Mesenchymal stem cell (in vitro differentiated cells and primary cell): ENCODE data around the gene C2orf42.

Experiments used
- DNase-seq: peaks from one replicate; pipeline ENCODE4 v3.0.0-alpha.2; 2013
- H2AFZ ChIP-seq: one replicate; pipeline ENCODE4 v1.6.1; 2013; ENCODE audit warnings: low read depth, mild to moderate bottlenecking, control low read depth, inconsistent platforms, low read length, moderate library complexity
- H2AK5ac ChIP-seq: 2 replicates; pipeline ENCODE4 v1.6.1; 2013; ENCODE audit warnings: low read length, moderate library complexity, mild to moderate bottlenecking, inconsistent platforms; ENCODE audit not compliant: severe bottlenecking
- H2BK120ac ChIP-seq: one replicate; pipeline ENCODE4 v1.6.1; 2013; ENCODE audit warnings: low read depth, mild to moderate bottlenecking, inconsistent platforms, low read length, moderate library complexity
- H2BK12ac ChIP-seq, 2 experiments: one replicate each; pipeline ENCODE4 v1.6.1; 2013; ENCODE audit warnings: inconsistent platforms in 2 of 2, low read length in 2 of 2, mild to moderate bottlenecking in 2 of 2, moderate library complexity in 2 of 2, control low read depth in 1 of 2
- H2BK15ac ChIP-seq: one replicate; pipeline ENCODE4 v1.6.1; 2013; ENCODE audit warnings: mild to moderate bottlenecking, low read depth, inconsistent platforms; ENCODE audit not compliant: poor library complexity, severe bottlenecking
- H2BK5ac ChIP-seq: 2 replicates; pipeline ENCODE4 v1.6.1; 2013; ENCODE audit warnings: low read depth, mild to moderate bottlenecking, low read length, control low read depth, inconsistent platforms; ENCODE audit not compliant: poor library complexity, severe bottlenecking
- H3K14ac ChIP-seq, 2 experiments: one replicate each; pipeline ENCODE4 v1.6.1; 2013; ENCODE audit warnings: inconsistent platforms in 2 of 2, low read length in 2 of 2, control low read depth in 1 of 2, mild to moderate bottlenecking in 1 of 2, moderate library complexity in 1 of 2
- H3K18ac ChIP-seq, 2 experiments: one replicate each; pipeline ENCODE4 v1.6.1; 2013; ENCODE audit warnings: inconsistent platforms in 2 of 2, low read length in 2 of 2, control low read depth in 1 of 2, low read depth in 1 of 2, mild to moderate bottlenecking in 1 of 2
- H3K23ac ChIP-seq, 2 experiments: one replicate each; pipeline ENCODE4 v1.6.1; 2013; ENCODE audit warnings: inconsistent platforms in 2 of 2, low read length in 2 of 2, mild to moderate bottlenecking in 2 of 2, moderate library complexity in 2 of 2, control low read depth in 1 of 2
- H3K27ac ChIP-seq: 2 replicates; pipeline ENCODE4 v1.5.1; 2013; ENCODE audit warnings: mild to moderate bottlenecking, moderate library complexity, low read length, control low read depth, inconsistent platforms; ENCODE audit not compliant: poor library complexity, severe bottlenecking
- H3K27me3 ChIP-seq, 2 experiments: 2 replicates each; pipeline versions ENCODE4 v1.6.1 to v1.7.0; 2013; ENCODE audit warnings: low read length in 2 of 2, mild to moderate bottlenecking in 2 of 2, moderate library complexity in 2 of 2, control low read depth in 1 of 2, inconsistent platforms in 1 of 2; ENCODE audit not compliant: control insufficient read depth in 1 of 2, insufficient read depth in 1 of 2
- H3K36me3 ChIP-seq, 2 experiments: 2 replicates each; pipeline versions ENCODE4 v1.6.1 to v1.7.0; 2013; ENCODE audit warnings: low read length in 2 of 2, control low read depth in 1 of 2, inconsistent platforms in 1 of 2, low read depth in 1 of 2, mild to moderate bottlenecking in 1 of 2; ENCODE audit not compliant: insufficient read depth in 2 of 2, control insufficient read depth in 1 of 2
- H3K4ac ChIP-seq, 2 experiments: one replicate each; pipeline ENCODE4 v1.6.1; 2013; ENCODE audit warnings: inconsistent platforms in 2 of 2, low read length in 2 of 2, mild to moderate bottlenecking in 2 of 2, moderate library complexity in 2 of 2, control low read depth in 1 of 2, low read depth in 1 of 2
- H3K4me1 ChIP-seq: 2 replicates; pipeline ENCODE4 v1.6.1; 2013; ENCODE audit warnings: low read depth, low read length, control low read depth; ENCODE audit not compliant: control insufficient read depth, insufficient read depth
- H3K4me2 ChIP-seq: 2 replicates; pipeline ENCODE4 v1.6.1; 2013; ENCODE audit warnings: low read length, mild to moderate bottlenecking, inconsistent platforms; ENCODE audit not compliant: poor library complexity, severe bottlenecking
- H3K4me3 ChIP-seq, 2 experiments: 2 replicates each; pipeline versions ENCODE4 v1.5.1 to v1.7.0; 2013; ENCODE audit warnings: low read length in 2 of 2, mild to moderate bottlenecking in 2 of 2, control low read depth in 1 of 2, low read depth in 1 of 2; ENCODE audit not compliant: insufficient read depth in 1 of 2
- H3K79me1 ChIP-seq: replicated peaks from 2 replicates; pipeline ENCODE4 v1.6.1; 2013; ENCODE audit warnings: mild to moderate bottlenecking, control low read depth, low read length, inconsistent platforms; ENCODE audit not compliant: poor library complexity, severe bottlenecking
- H3K9ac ChIP-seq: 2 replicates; pipeline ENCODE4 v1.7.0; 2013; ENCODE audit warnings: mild to moderate bottlenecking, low read length, moderate library complexity
- H3K9me3 ChIP-seq: 2 replicates; pipeline ENCODE4 v1.7.0; 2013; ENCODE audit warnings: mild to moderate bottlenecking, low read length; ENCODE audit not compliant: control insufficient read depth
- H4K8ac ChIP-seq: one replicate; pipeline ENCODE4 v1.6.1; 2013; ENCODE audit warnings: inconsistent platforms, mild to moderate bottlenecking, low read length, moderate library complexity
- H4K91ac ChIP-seq: one replicate; pipeline ENCODE4 v1.6.1; 2013; ENCODE audit warnings: mild to moderate bottlenecking, low read length, inconsistent platforms
- WGBS: methylation state at CpG from one replicate; pipeline ENCODE4 v1.1.7; 2013; ENCODE audit warnings: mixed read lengths; 5-methylcytosine and 5-hydroxymethylcytosine counted together

C2orf42 gene

GRCh38 chr2:70142590-70143313, 48.1 kb downstream of the C2orf42 start:
- no peaks in the 10 kb centered on the region for H3K9me3 ChIP-seq
- H2BK120ac ChIP-seq: peak overlapping the region; percentile 98
- under 1% methylated on average over 40 of the region's 50 CpGs for WGBS

GRCh38 chr2:70141902-70142589, 48.8 kb downstream of the C2orf42 start:
- H2BK15ac ChIP-seq: peak overlapping the region; percentile 87
- H3K36me3 ChIP-seq: no peaks in the 10 kb centered on the region
- peak overlapping the region in 1 of 2 experiments; percentile 77 for H3K23ac ChIP-seq
- H3K9ac ChIP-seq: peak overlapping the region; percentile 95
- H3K18ac ChIP-seq: peak overlapping the region; percentile 95
- H3K4me2 ChIP-seq: peak overlapping the region; percentile 72
- peak overlapping the region; percentile 91 for H2BK5ac ChIP-seq
- H4K8ac ChIP-seq: peak overlapping the region; percentile 92
- peak overlapping the region; percentile 98 for H2BK120ac ChIP-seq
- H3K27me3 ChIP-seq: no peaks in the 10 kb centered on the region
- peak overlapping the region; percentile 70 to 73 for H2BK12ac ChIP-seq
- H3K14ac ChIP-seq: peak overlapping the region; percentile 60 to 94
- H3K27ac ChIP-seq: peak overlapping the region; percentile 79
- WGBS: 3% methylated on average over 42 of the region's 73 CpGs
- H4K91ac ChIP-seq: peak overlapping the region; percentile 96
- no peaks in the 10 kb centered on the region for H3K9me3 ChIP-seq
- DNase-seq: peak; percentile 70
- no peaks in the 10 kb centered on the region for H3K79me1 ChIP-seq
- peak overlapping the region; percentile 85 to 98 for H3K4ac ChIP-seq
- H2AK5ac ChIP-seq: peak overlapping the region; percentile 42
- H3K4me3 ChIP-seq: peak overlapping the region; percentile 67 to 76
- H3K4me1 ChIP-seq: peaks cover 18% of the 10 kb centered on the region
- no peak overlapping the region for H2AFZ ChIP-seq

More at GRCh38 chr2:70142590-70143313, 48.1 kb downstream of the C2orf42 start:
- peak; percentile 98 for DNase-seq
- Histone ChIP-seq H2BK12ac (peak overlapping the region in 1 of 2 experiments; percentile 30), H4K8ac (peak overlapping the region; percentile 97), H2AK5ac (peak overlapping the region; percentile 81), H3K27ac (peak overlapping the region; percentile 42), H3K4me3 (peak overlapping the region; percentile 67 to 68), H2BK5ac (no peak overlapping the region), H3K14ac (no peak overlapping the region), H3K4me2 (peak overlapping the region; percentile 36), H4K91ac (no peak overlapping the region), H3K4ac (peak overlapping the region; percentile 69 to 96), H3K79me1 (no peaks in the 10 kb centered on the region), H3K18ac (peak overlapping the region; percentile 46 to 95), H3K4me1 (peaks cover 18% of the 10 kb centered on the region), H2BK15ac (no peak overlapping the region), H3K9ac (peak overlapping the region; percentile 94), H3K27me3 (no peaks in the 10 kb centered on the region), H3K36me3 (no peaks in the 10 kb centered on the region), H2AFZ (no peak overlapping the region), H3K23ac (no peak overlapping the region)

- Histone ChIP-seq H2BK12ac (peak overlapping the region; percentile 70 to 85), H3K14ac (peak overlapping the region in 1 of 2 experiments; percentile 94), H2AFZ (no peak overlapping the region), H3K36me3 (no peaks in the 10 kb centered on the region), H3K9me3 (no peaks in the 10 kb centered on the region), H2BK5ac (peak overlapping the region; percentile 37), H3K4me2 (peak overlapping the region; percentile 72), H3K23ac (peak overlapping the region in 1 of 2 experiments; percentile 77), H3K4ac (peak overlapping the region; percentile 85 to 98), H2BK15ac (peak overlapping the region; percentile 44), H3K4me1 (peaks cover 19% of the 10 kb centered on the region), H4K91ac (peak overlapping the region; percentile 96), H3K27ac (peak overlapping the region; percentile 79), H2AK5ac (peak overlapping the region; percentile 62), H3K9ac (peak overlapping the region; percentile 95), H3K27me3 (no peaks in the 10 kb centered on the region), H3K79me1 (no peaks in the 10 kb centered on the region), H4K8ac (peak overlapping the region; percentile 92), H3K18ac (peak overlapping the region; percentile 95), H2BK120ac (peak overlapping the region; percentile 98), H3K4me3 (peak overlapping the region in 1 of 2 experiments; percentile 76)
- 44% methylated on average over 14 of the region's 14 CpGs for WGBS
- DNase-seq: peak; percentile 73
These were observed 49.5 kb downstream of the C2orf42 start for GRCh38 chr2:70141212-70141901.
